CD8-positive, alpha-beta memory T cell (primary cell): ENCODE data around the gene CAPN15. TPM values are rescaled to one million over a fixed set of nuclear protein-coding genes. Genes with fewer than 3 reads are reported as not detected.

Source experiments
- CTCF ChIA-PET: fragments of 350-600 bp; sonication (Branson Sonifier 250); formaldehyde crosslinking; loops from one replicate; lab custom pipeline; 2021; ENCODE audit warnings: antibody characterized with exemption; lab: Charles Lee
- POLR2A ChIA-PET: fragments of 350-600 bp; sonication (Branson Sonifier 250); formaldehyde crosslinking; loops from one replicate; lab custom pipeline; 2021; ENCODE audit warnings: antibody characterized with exemption; lab: Charles Lee
- DNase-seq, 5 donors: peaks; one replicate each; pipeline versions ENCODE4 v3.0.0 to v3.0.0-alpha.2; 2020 to 2022; ENCODE audit warnings: mixed read lengths in 1 of 5
- H3K27ac ChIP-seq: one replicate; pipeline ENCODE4 v1.7.0; 2013; ENCODE audit warnings: low read depth, mild to moderate bottlenecking, low read length, moderate library complexity
- H3K27me3 ChIP-seq: 2 replicates; pipeline ENCODE4 v1.7.0; 2013; ENCODE audit warnings: low read length, mild to moderate bottlenecking; ENCODE audit not compliant: insufficient read depth, poor library complexity, severe bottlenecking
- H3K36me3 ChIP-seq: 2 replicates; pipeline ENCODE4 v1.7.0; 2013; ENCODE audit warnings: mild to moderate bottlenecking, low read length, moderate library complexity; ENCODE audit not compliant: insufficient read depth
- H3K4me1 ChIP-seq: 2 replicates; pipeline ENCODE4 v1.7.0; 2013; ENCODE audit warnings: mild to moderate bottlenecking, low read length, moderate library complexity; ENCODE audit not compliant: insufficient read depth
- H3K4me3 ChIP-seq: 2 replicates; pipeline ENCODE4 v1.7.0; 2013; ENCODE audit warnings: mild to moderate bottlenecking, low read length
- H3K9me3 ChIP-seq: 2 replicates; pipeline ENCODE4 v1.7.0; 2013; ENCODE audit warnings: mild to moderate bottlenecking, low read length
- H3K27ac Mint-ChIP-seq, 8 donors: one replicate each; pipeline ENCODE4 v1.8.0; 2020 to 2021; ENCODE audit warnings: mixed read lengths in 8 of 8, mild to moderate bottlenecking in 6 of 8, inconsistent platforms in 3 of 8, moderate library complexity in 3 of 8
- H3K27me3 Mint-ChIP-seq, 2 donors: one replicate each; pipeline ENCODE4 v1.8.0; 2020 to 2021; ENCODE audit warnings: mixed read lengths in 2 of 2, mild to moderate bottlenecking in 1 of 2, moderate library complexity in 1 of 2
- H3K36me3 Mint-ChIP-seq, 3 donors: one replicate each; pipeline ENCODE4 v1.8.0; 2020 to 2021; ENCODE audit warnings: mixed read lengths in 3 of 3, inconsistent platforms in 1 of 3, mild to moderate bottlenecking in 1 of 3
- H3K4me1 Mint-ChIP-seq, 3 donors: one replicate each; pipeline ENCODE4 v1.8.0; 2020 to 2021; ENCODE audit warnings: mixed read lengths in 3 of 3, inconsistent platforms in 1 of 3, mild to moderate bottlenecking in 1 of 3
- H3K4me3 Mint-ChIP-seq, 7 donors: one replicate each; pipeline ENCODE4 v1.8.0; 2020 to 2021; ENCODE audit warnings: mixed read lengths in 7 of 7, mild to moderate bottlenecking in 6 of 7, moderate library complexity in 4 of 7, inconsistent platforms in 2 of 7
- H3K9me3 Mint-ChIP-seq, 5 donors: one replicate each; pipeline ENCODE4 v1.8.0; 2020 to 2022; ENCODE audit warnings: mixed read lengths in 5 of 5, mild to moderate bottlenecking in 3 of 5, moderate library complexity in 2 of 5, inconsistent platforms in 1 of 5
- polyA plus RNA-seq: library from polyadenylated mRNA; unstranded; fragments of 300-500 nt; fragmentation: Illumina TruSeq; gene quantifications from one replicate; pipeline ENCODE4 v1.2.3, GENCODE V29; 2021
- total RNA-seq, 2 experiments: library from RNA; stranded (reverse); gene quantifications; one replicate each; pipeline ENCODE4 v1.2.3, GENCODE V29; 2021

Gene CAPN15
- total and polyA plus RNA-seq, 3 experiments from 2014 or later = 15.5 to 98.6 (median 91.9) TPM

DNA sequence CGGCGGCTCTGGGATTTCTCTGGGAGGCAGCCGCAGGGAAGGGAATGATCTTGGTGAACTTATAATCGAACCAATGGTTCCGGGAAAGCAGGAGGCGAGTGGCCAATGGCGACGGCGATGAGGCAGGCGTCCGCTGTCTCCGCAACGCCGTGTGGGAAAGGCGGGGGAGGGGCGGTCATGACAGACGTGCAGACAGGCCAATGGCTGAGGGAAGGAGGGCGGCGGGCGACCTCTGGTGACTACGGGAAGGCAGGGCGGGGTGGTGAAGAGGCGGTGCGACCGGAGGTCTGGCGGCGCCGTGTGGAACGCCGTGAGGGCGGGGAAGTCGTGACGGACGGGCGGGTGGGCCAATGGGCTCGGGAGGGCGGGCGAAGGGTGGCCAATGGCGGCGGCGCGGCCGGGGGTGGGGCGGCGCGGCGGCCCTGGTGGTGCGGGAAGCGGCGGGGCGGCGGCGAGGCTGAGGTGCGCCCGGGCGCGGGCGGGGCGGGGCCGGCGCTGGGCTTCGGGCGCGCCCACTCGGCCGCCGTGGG lies 62.2 kb downstream of the CAPN15 start, which contains the start of gene RAB40C:
Gene RAB40C, plus strand, starts transcription at position 409 of the 530 bp plus-strand sequence. CDS start 226 bp downstream, outside the sequence.
- Mint-ChIP-seq H3K36me3 (peaks cover 0 to 23% (median 0%) of the 10 kb centered on the region in 3 donors), H3K27ac (peak within 1 kb of the TSS; percentile 92 to 100 (median 98)), H3K9me3 (no peaks in the 10 kb centered on the region), H3K27me3 (peaks cover 0 to 4% of the 10 kb centered on the region in 2 donors), H3K4me3 (peak within 1 kb of the TSS; percentile 90 to 100 (median 97)), H3K4me1 (peaks cover 30 to 55% (median 30%) of the 10 kb centered on the region in 3 donors)
- H3K4me1 ChIP-seq = peaks cover 26% of the 10 kb centered on the region
- CTCF ChIA-PET = interaction anchor here (1.0 kb wide), 1 partner anchor 46 kb away, joined by 4 read pairs; the partner anchor contains the start of gene METTL26
- no peaks in the 10 kb centered on the region for H3K36me3 ChIP-seq
- H3K4me3 ChIP-seq = peak within 1 kb of the TSS; percentile 83
- no peaks in the 10 kb centered on the region for H3K27me3 ChIP-seq
- DNase-seq = peak; percentile 98 to 100 (median 99)
- H3K27ac ChIP-seq = peak within 1 kb of the TSS; percentile 87
- POLR2A ChIA-PET = interaction anchor here (1.2 kb wide), 2 partner anchors 47 to 60 kb away, joined by 4 read pairs; partner anchors contain the start of genes METTL26 and WDR90
- H3K9me3 ChIP-seq = no peaks in the 10 kb centered on the region

DNA sequence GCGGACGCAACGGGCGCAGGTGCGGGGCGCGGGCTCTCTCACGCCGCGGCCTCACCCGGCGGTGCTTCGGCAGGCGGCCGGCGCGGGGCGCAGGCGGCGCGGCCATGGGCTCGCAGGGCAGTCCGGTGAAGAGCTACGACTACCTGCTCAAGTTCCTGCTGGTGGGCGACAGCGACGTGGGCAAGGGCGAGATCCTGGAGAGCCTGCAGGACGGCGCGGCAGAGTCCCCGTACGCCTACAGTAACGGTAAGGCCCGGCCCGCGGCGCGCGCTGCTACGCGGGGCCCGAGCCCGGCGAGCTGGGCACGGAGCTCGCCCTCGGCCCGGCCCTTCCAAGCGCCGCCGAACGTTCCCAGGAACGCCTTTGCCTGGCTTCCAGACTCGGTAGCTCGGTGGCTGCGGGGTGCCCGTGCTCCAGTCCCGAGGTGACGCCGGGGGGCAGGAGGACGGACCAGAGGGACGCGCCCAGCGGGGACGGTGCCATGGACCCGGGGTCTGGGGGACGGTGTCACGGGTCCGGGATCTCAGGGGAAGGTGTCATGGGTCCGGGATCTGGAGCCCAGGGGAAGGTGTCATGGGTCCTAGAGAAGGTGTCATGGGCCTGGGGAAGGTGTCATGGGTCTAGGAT lies 62.8 kb downstream of the CAPN15 start:
- no peaks in the 10 kb centered on the region for H3K36me3 ChIP-seq
- no peaks in the 10 kb centered on the region for H3K9me3 ChIP-seq
- H3K4me1 Mint-ChIP-seq = peaks cover 30 to 58% (median 30%) of the 10 kb centered on the region in 3 donors
- ChIA-PET POLR2A (interaction anchor here (1.2 kb wide), 2 partner anchors 46 to 59 kb away, joined by 4 read pairs; partner anchors contain the start of genes METTL26 and WDR90), CTCF (interaction anchor here (1.0 kb wide), 1 partner anchor 46 kb away, joined by 4 read pairs; the partner anchor contains the start of gene METTL26)
- H3K4me3 ChIP-seq = peak overlapping the region; percentile 63
- H3K36me3 Mint-ChIP-seq = peaks cover 0 to 23% (median 0%) of the 10 kb centered on the region in 3 donors
- H3K27ac ChIP-seq = peak overlapping the region; percentile 57
- H3K9me3 Mint-ChIP-seq = no peaks in the 10 kb centered on the region
- H3K4me1 ChIP-seq = peaks cover 26% of the 10 kb centered on the region
- H3K27ac Mint-ChIP-seq = peak overlapping the region; percentile 50 to 92 (median 83)
- H3K4me3 Mint-ChIP-seq = peak overlapping the region; percentile 83 to 96 (median 90)
- no peaks in the 10 kb centered on the region for H3K27me3 ChIP-seq
- H3K27me3 Mint-ChIP-seq = peaks cover 0 to 4% of the 10 kb centered on the region in 2 donors
- no peak for DNase-seq

DNA sequence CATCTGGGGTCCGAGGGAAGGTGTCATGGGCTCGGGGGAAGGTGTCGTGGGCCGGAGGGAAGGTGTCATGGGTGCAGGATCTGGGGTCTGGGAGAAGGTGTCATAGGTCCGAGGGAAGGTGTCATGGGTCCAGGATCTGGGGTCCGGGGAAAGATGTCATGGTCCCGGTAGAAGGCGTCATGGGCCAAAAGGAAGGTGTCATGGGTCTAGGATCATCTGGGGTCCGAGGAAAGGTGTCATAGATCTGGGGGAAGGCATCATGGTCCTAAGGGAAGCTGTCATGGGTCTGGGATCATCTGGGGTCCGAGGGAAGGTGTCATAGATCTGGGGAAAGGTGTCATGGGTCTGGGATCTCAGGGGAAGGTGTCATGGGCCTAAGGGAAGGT lies 63.3 kb downstream of the CAPN15 start:
- Mint-ChIP-seq H3K36me3 (peaks cover 0 to 23% (median 0%) of the 10 kb centered on the region in 3 donors), H3K27ac (peak overlapping the region; percentile 50 to 92 (median 83)), H3K27me3 (peaks cover 0 to 2% of the 10 kb centered on the region in 2 donors), H3K4me3 (peak overlapping the region; percentile 83 to 96 (median 90)), H3K4me1 (peaks cover 30 to 58% (median 30%) of the 10 kb centered on the region in 3 donors), H3K9me3 (no peaks in the 10 kb centered on the region)
- Histone ChIP-seq H3K9me3 (no peaks in the 10 kb centered on the region), H3K27ac (peak overlapping the region; percentile 57), H3K36me3 (no peaks in the 10 kb centered on the region), H3K4me1 (peaks cover 26% of the 10 kb centered on the region), H3K27me3 (no peaks in the 10 kb centered on the region), H3K4me3 (peak overlapping the region; percentile 63)
- ChIA-PET CTCF (interaction anchor here (1.0 kb wide), 1 partner anchor 45 kb away, joined by 4 read pairs; the partner anchor contains the start of gene METTL26), POLR2A (interaction anchor here (1.2 kb wide), 2 partner anchors 46 to 59 kb away, joined by 4 read pairs; partner anchors contain the start of genes METTL26 and WDR90)
- DNase-seq = no peak

DNA sequence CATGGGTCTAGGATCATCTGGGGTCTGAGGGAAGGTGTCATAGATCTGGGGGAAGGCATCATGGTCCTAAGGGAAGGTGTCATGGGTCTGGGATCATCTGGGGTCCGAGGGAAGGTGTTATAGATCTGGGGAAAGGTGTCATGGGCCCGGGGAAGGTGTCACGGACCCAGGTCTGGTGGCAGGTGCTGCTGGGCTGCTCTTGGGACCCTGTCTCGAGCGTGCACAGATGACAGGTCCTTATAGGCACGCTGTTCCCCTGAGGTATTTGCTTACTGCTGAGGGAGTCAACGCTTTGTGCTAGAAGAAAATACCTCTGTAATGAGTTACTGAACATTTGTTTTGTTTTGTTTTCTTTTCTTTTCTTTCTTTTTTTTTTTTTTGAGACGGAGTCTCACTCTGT lies 63.7 kb downstream of the CAPN15 start:
- H3K27me3 Mint-ChIP-seq = peaks cover 0 to 1% of the 10 kb centered on the region in 2 donors
- H3K4me3 Mint-ChIP-seq = peak overlapping the region; percentile 83 to 96 (median 90)
- Histone ChIP-seq H3K4me3 (peak overlapping the region; percentile 63), H3K36me3 (no peaks in the 10 kb centered on the region), H3K27ac (no peak overlapping the region), H3K4me1 (peaks cover 26% of the 10 kb centered on the region), H3K9me3 (no peaks in the 10 kb centered on the region), H3K27me3 (no peaks in the 10 kb centered on the region)
- H3K27ac Mint-ChIP-seq = peak overlapping the region in 6 of 8 donors; percentile 80 to 92 (median 84)
- peaks cover 30 to 60% (median 32%) of the 10 kb centered on the region in 3 donors for H3K4me1 Mint-ChIP-seq
- ChIA-PET POLR2A (no interaction called here), CTCF (no interaction called here)
- no peak for DNase-seq
- peaks cover 0 to 26% (median 0%) of the 10 kb centered on the region in 3 donors for H3K36me3 Mint-ChIP-seq
- no peaks in the 10 kb centered on the region for H3K9me3 Mint-ChIP-seq

DNA sequence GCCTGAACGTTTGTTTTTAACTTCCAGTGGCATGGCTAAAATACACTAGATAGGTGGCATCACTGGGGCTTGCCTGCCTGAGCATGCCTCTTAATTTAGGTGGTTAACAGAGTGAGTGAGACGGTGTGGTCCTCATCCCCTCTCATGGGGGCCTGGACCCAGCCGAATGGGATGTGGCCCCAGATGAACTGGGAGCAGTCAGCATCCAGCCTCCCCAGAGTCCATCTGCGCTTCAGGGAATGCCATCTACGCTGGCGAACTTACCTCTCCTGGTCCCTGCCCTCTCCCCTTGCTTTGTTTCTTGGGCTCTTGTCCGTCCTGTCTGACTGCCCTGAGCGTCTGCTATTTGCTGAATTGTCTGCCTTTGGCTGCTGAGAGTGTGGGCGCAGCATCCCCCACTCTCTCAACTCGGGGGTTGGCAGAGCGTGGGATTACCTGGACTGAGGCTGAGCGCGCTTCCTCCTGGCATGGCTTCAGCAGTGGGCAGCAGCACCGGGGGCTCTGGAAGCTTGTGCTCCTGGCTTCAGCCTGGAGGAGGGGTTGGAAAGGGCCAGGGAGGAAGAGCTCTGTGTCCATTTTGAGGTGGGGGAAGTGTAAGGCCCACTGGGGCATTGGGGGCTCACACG lies 64.5 kb downstream of the CAPN15 start:
- no peak overlapping the region for H3K4me3 ChIP-seq
- H3K4me1 ChIP-seq = peaks cover 24% of the 10 kb centered on the region
- CTCF ChIA-PET = no interaction called here
- Mint-ChIP-seq H3K36me3 (peaks cover 0 to 33% (median 0%) of the 10 kb centered on the region in 3 donors), H3K4me3 (peak overlapping the region; percentile 32 to 96 (median 86)), H3K9me3 (no peaks in the 10 kb centered on the region), H3K27me3 (peaks cover 0 to 1% of the 10 kb centered on the region in 2 donors), H3K27ac (peak overlapping the region in 2 of 8 donors; percentile 90 to 92), H3K4me1 (peaks cover 30 to 64% (median 33%) of the 10 kb centered on the region in 3 donors)
- DNase-seq = no peak
- no peaks in the 10 kb centered on the region for H3K27me3 ChIP-seq
- POLR2A ChIA-PET = no interaction called here
- H3K27ac ChIP-seq = no peak overlapping the region
- no peaks in the 10 kb centered on the region for H3K36me3 ChIP-seq
- H3K9me3 ChIP-seq = no peaks in the 10 kb centered on the region

DNA sequence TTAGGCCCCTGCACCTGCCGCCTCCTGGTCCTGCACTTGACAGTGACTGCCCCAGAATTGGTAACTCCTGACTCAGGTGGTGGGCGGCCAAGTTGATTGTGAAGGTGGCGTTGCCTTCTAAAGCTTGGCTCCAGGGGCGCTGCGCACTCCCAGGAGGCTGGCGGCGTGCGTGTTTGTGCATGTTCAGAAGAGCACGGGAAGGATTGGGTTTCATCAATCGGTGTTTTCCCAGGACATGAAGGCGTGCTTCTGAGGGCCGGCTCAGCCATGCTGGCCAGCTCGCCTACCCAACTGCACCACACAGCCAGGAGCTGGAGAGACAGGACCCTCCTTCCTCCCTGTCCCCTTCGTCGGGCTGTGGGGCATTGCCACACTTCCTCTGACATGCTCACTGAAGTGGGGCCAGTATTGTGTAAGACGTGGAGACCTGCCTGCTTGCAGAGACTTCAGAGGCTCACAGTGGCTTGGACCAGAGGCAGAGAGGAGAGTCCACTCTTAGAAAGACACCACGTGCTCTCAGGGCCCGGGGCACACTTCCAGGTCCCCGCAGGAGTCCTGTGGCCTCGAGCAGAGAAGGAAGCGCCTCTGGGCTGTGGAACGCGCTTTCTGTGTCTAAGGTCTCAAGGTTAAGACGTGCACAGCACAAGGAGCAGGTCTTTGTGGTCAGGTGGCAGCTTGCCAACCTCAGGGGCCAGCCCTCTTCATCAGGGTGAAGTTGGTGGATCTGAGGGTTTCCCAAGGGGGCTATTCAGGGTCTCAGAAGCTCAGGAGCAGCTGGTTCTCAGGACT lies 65.2 kb downstream of the CAPN15 start:
- POLR2A ChIA-PET = no interaction called here
- no peak for DNase-seq
- Mint-ChIP-seq H3K4me3 (peak overlapping the region in 3 of 7 donors; percentile 20 to 48 (median 45)), H3K36me3 (peaks cover 0 to 33% (median 0%) of the 10 kb centered on the region in 3 donors), H3K27me3 (peaks cover 0 to 1% of the 10 kb centered on the region in 2 donors), H3K9me3 (no peaks in the 10 kb centered on the region), H3K4me1 (peaks cover 30 to 62% (median 31%) of the 10 kb centered on the region in 3 donors), H3K27ac (peak overlapping the region in 2 of 8 donors; percentile 73 to 92)
- H3K27me3 ChIP-seq = no peaks in the 10 kb centered on the region
- no peak overlapping the region for H3K4me3 ChIP-seq
- no peaks in the 10 kb centered on the region for H3K9me3 ChIP-seq
- no peaks in the 10 kb centered on the region for H3K36me3 ChIP-seq
- peaks cover 17% of the 10 kb centered on the region for H3K4me1 ChIP-seq
- CTCF ChIA-PET = interaction anchor here (1.1 kb wide), 1 partner anchor 75 kb away, joined by 3 read pairs; the partner anchor contains the start of gene RHOT2
- H3K27ac ChIP-seq = no peak overlapping the region

DNA sequence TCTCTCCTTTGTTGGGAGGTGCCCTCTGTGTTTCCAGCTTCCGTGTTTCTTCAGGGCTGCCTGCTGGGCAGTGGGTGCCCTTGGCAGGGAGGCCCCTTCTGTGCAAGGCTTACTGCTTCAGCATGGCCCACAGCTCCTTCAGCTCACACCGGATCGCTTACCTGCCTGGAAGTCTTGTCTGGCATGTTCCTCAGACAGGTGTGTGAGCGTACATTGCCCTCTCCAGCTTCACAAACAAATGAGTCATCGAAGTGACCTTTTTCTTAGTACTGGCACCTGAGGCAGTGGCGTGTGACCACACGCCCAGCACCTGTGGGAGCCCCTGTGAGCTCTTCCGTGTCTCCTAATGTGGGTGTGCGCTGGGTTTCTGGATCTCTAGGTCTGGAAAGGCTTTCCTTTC lies 65.9 kb downstream of the CAPN15 start:
- Mint-ChIP-seq H3K27me3 (peaks cover 0 to 1% of the 10 kb centered on the region in 2 donors), H3K4me3 (peak overlapping the region in 3 of 7 donors; percentile 45 to 83 (median 51)), H3K4me1 (peaks cover 29 to 56% (median 30%) of the 10 kb centered on the region in 3 donors), H3K27ac (peak overlapping the region in 3 of 8 donors; percentile 61 to 71 (median 68)), H3K36me3 (peaks cover 0 to 33% (median 0%) of the 10 kb centered on the region in 3 donors), H3K9me3 (no peaks in the 10 kb centered on the region)
- POLR2A ChIA-PET = no interaction called here
- H3K27ac ChIP-seq = no peak overlapping the region
- CTCF ChIA-PET = interaction anchor here (1.1 kb wide), 1 partner anchor 74 kb away, joined by 3 read pairs; the partner anchor contains the start of gene RHOT2
- no peak overlapping the region for H3K4me3 ChIP-seq
- no peaks in the 10 kb centered on the region for H3K36me3 ChIP-seq
- no peak for DNase-seq
- H3K27me3 ChIP-seq = no peaks in the 10 kb centered on the region
- no peaks in the 10 kb centered on the region for H3K9me3 ChIP-seq
- H3K4me1 ChIP-seq = peaks cover 10% of the 10 kb centered on the region
